ENCODE measurements around the gene ONECUT3. TPM values are rescaled to one million over a fixed set of nuclear protein-coding genes. Genes with fewer than 3 reads are reported as not detected.
A peak's percentile ranks its signal among the peaks of the same experiment; 100 is the strongest.

Gene ONECUT3
- total RNA-seq, 1 donor from 2014 or later = not detected

DNA sequence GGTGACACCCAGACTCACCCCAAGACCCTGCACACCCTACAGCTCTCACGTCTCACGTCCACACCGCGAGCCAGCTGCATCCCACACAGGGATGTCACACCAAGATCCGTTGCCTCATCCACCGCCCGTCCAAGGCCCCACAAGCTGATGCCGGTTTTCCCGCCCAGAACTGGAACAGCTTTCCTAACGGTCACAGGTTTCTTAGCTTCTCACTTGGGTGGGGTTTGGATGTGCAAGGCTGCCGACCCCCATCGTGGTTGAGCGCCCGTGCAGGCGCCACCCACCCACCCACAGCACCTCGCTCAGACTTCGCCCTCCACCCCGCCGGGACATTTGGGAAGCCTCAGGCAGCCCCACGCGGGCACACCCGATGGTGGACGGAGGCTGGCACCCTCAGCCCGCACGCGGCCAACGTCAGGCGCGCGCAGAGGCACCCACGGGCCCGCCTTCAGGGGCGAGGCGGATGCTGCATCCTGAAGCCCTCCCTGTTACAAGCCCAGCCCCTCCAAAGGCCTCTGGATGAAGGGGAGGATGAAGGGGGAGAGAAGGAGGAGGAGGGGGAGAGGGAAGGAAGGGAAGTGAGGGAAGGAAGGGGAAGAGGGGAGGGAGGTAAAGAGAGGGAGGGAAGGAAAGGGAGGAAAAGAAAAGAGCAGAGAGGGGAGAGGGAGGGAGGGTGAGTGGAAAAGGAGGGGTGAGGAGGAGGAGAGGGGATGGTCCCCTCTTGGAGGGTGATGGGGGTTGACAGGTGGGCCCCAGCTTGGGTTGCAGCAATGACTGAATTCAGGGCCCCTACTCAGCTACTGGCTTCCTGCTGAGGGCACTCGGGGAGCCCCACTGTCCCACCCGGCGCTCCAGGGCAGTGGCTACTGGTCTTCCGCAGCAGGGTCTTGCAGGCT is 12.8 kb downstream of the ONECUT3 start:
- no peaks in the 10 kb centered on the region for H3K36me3 ChIP-seq (ENCODE audit: control insufficient read depth, insufficient read depth, low read length)
- no peak for DNase-seq (ENCODE audit: low read depth)
- TF ChIP-seq CTCF (IDR thresholded peaks at IDR 0.05; ENCODE audit: insufficient read depth, low read length, poor library complexity, severe bottlenecking) = no peak
- H3K4me3 ChIP-seq (ENCODE audit: low read depth, low read length) = no peak overlapping the region
- peaks cover 85% of the 10 kb centered on the region for H3K27me3 ChIP-seq (ENCODE audit: control insufficient read depth, insufficient read depth, low read length)

DNA sequence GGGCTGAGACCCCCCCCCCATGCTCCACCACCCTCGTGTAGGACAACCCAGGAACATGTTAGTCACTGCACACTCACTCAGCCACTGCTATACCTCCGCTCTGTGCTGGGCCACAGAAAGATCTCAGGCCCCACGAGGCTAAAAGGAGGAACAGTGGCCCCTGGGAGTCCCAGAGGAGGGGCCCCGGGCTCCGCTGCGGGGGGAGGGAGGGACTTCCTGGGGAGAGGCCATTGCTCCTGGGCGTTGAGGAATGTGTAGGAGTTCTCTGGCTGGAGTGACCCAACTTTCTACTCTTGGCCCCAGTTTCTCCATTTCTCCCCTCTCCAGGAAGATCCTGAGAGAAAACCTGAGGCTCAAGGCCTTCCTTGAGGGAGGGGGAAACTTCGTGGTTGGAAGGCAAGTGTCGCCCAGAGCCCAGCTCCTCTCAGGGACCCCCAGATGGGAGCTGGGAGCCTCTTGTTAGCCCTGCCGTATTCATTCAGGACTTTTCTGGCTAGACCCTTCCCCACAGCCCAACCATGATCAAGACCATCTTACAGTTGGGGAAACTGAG is 13.6 kb downstream of the ONECUT3 start:
- Histone ChIP-seq H3K4me3 (ENCODE audit: low read depth, low read length) (no peak overlapping the region), H3K27me3 (ENCODE audit: control insufficient read depth, insufficient read depth, low read length) (peaks cover 78% of the 10 kb centered on the region), H3K36me3 (ENCODE audit: control insufficient read depth, insufficient read depth, low read length) (no peaks in the 10 kb centered on the region)
- no peak for TF ChIP-seq CTCF (IDR thresholded peaks at IDR 0.05; ENCODE audit: insufficient read depth, low read length, poor library complexity, severe bottlenecking)
- no peak for DNase-seq (ENCODE audit: low read depth)

GRCh38 chr19:1767464-1767933 is 14.2 kb downstream of the ONECUT3 start:
- peaks cover 72% of the 10 kb centered on the region for H3K27me3 ChIP-seq (ENCODE audit: control insufficient read depth, insufficient read depth, low read length)
- H3K4me3 ChIP-seq (ENCODE audit: low read depth, low read length) = no peak overlapping the region
- H3K36me3 ChIP-seq (ENCODE audit: control insufficient read depth, insufficient read depth, low read length) = no peaks in the 10 kb centered on the region
- DNase-seq (ENCODE audit: low read depth) = no peak
- TF ChIP-seq CTCF (IDR thresholded peaks at IDR 0.05; ENCODE audit: insufficient read depth, low read length, poor library complexity, severe bottlenecking) = peak; percentile 96

- Histone ChIP-seq H3K36me3 (ENCODE audit: control insufficient read depth, insufficient read depth, low read length) (no peaks in the 10 kb centered on the region), H3K4me3 (ENCODE audit: low read depth, low read length) (no peak overlapping the region), H3K27me3 (ENCODE audit: control insufficient read depth, insufficient read depth, low read length) (peaks cover 66% of the 10 kb centered on the region)
- DNase-seq (ENCODE audit: low read depth) = no peak
- TF ChIP-seq CTCF (IDR thresholded peaks at IDR 0.05; ENCODE audit: insufficient read depth, low read length, poor library complexity, severe bottlenecking) = peak; percentile 17
These were observed 14.9 kb downstream of the ONECUT3 start for GRCh38 chr19:1768248-1768647.

DNA sequence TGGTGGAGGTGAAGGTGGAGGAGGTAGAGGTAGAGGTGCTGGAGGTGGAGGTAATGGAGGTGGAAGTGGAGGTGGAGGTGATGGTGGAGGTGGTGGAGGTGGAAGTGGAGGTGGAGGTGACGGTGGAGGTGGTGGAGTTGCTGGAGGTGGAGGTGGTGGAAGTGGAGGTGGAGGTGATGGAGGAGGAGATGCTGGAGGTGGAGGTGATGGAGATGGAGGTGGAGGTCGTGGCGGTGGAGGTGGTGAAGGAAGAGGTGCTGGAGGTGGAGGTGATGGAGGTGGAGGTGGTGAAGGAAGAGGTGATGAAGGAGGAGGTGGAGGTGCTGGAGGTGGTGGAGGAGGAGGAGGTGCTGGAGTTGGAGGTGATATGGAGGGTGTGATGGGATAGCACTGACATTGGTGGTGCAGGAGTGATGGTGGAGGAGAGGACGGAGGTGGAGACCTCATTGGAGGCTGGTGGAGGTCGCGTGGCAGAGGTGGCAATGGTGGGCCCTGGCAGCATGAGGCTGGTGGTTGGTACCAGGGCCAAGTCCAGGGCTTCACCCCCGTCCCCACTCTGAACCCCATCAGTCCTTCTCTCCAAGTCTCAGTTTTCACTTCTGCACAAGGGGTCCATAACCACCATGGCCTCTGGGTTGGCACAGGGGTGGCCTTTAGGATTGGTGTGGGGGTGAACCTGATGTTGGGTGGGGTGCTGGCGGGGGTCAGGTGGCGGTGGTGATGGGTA is 15.8 kb downstream of the ONECUT3 start:
- H3K27me3 ChIP-seq (ENCODE audit: control insufficient read depth, insufficient read depth, low read length) = peaks cover 62% of the 10 kb centered on the region
- DNase-seq (ENCODE audit: low read depth) = no peak
- H3K36me3 ChIP-seq (ENCODE audit: control insufficient read depth, insufficient read depth, low read length) = no peaks in the 10 kb centered on the region
- no peak for TF ChIP-seq CTCF (IDR thresholded peaks at IDR 0.05; ENCODE audit: insufficient read depth, low read length, poor library complexity, severe bottlenecking)
- H3K4me3 ChIP-seq (ENCODE audit: low read depth, low read length) = no peak overlapping the region
